ENCODE measurements around the gene TRPM2.

- TF ChIP-seq CTCF (IDR thresholded peaks at IDR 0.05) (no peak), POLR2A (IDR thresholded peaks at IDR 0.05) (no peak)
Measured at GRCh38 chr21:44403106-44404020, 49.9 kb downstream of the TRPM2 start.
